NCI-H1092 (cell line): ENCODE measurements around the gene FIGN.

Experiments used
- DNase-seq: peaks from one replicate; lab custom pipeline; 2025; lab: John Stamatoyannopoulos, UW

FIGN gene

DNA sequence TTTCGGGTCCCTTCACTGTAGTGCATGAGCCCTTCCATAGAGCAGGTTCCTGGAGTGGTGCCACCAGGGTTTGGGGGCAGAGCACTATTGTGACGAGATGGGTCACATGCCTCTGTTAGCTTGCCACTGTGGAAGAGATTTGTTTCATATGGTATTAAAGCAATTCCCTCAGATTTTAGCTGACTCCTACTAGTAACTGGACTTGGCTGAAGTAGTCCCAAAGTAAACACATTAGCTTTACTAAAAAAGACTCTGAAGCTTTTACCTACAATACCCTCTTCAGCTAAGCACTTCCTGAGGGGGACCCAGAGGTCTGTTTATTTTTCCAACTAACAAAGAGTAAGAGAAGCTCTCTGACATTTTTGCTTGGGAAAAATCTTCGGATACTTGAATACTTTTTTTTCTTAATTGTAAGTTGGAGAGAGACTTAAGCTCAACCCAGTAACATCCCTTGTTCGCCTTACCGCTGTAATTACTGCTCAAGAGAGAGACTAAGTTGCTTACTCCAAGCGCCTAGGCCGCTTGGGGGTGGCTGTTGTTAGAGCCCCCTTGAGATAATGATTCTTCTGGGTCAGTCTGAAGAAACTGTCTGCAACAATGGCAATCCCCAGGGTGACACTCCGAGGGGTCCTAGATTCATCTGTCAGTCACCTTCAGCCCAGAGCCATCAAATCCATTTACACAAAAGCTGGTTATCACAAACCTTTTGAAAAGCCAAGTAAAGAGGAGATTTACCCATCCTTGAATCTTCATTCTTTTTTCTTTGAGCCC lies 177.4 kb downstream of the FIGN start:
- peak; percentile 1 for DNase-seq

DNA sequence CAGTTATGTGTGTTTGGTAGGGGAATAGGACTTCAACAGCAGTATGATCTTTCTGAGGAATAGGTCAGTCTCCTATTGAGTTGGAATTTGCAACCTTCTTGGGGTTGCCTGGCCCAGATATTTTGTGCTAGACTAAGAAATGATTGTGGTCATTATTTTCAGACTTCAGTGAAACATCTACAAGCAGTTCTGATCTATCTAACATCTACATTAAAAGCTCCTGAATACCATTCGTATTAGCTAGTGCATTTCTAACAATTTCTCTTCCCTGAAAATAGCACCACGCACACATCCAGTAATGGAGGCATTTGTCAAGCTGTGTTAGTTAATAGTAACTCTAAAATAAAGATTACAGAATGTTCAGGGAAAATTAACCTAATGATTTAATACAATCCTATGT lies 179.3 kb downstream of the FIGN start:
- no peak for DNase-seq

DNA sequence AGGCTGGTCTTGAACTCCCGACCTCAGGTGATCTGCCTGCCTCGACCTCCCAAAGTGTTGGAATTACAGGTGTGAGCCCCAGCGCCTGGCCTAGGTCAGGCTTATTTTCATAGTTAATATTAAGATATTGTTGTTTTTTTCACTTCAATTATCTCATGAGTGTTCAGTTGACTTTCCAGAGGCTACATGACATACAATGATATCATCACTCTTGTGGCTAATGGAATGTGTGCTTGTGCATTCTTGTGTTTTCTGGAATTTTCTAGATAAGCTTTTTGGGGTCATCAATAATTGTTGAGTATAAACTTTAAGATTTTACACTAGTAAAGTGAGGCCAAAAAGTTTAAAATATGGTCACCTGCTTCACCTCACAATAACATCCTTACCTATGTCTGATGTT lies 180.9 kb downstream of the FIGN start:
- no peak for DNase-seq

DNA sequence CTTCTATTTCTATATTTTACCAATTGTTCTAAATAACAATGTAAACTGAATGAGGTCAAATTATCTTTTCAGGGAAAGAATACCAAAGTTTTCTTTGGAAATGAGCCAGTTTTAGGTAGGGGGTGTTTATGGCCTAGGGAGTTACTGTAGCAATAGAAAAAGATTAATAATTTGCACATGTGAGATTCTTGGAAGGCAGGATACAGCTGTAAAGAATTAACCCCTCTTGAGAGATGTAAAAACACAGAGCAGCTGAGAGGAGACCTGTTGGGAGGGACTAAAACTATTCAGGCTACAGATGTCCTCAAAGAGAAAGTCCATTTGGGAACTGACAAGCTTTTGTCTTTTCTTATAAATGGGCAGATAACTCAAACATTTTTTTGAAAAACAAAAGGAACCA lies 182.2 kb downstream of the FIGN start:
- no peak for DNase-seq

DNA sequence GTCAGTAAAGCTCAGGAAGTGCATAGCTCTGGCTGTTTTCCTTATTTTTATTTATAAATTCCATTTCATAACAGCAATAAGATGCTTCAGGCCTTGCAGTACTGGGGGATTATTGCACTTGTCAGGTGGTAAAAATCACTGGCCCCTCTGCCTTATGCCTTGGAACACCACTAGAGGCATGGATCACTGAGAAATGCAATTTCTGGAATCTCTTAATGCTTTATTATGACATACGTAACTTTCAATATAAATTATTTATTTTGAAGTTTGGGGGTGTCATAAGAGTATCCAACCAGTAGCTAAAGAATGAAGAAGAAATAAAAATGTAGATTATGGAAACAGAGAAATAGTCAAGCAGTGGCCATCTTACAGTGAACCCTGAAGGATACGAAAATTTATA lies 183.1 kb downstream of the FIGN start:
- no peak for DNase-seq

DNA sequence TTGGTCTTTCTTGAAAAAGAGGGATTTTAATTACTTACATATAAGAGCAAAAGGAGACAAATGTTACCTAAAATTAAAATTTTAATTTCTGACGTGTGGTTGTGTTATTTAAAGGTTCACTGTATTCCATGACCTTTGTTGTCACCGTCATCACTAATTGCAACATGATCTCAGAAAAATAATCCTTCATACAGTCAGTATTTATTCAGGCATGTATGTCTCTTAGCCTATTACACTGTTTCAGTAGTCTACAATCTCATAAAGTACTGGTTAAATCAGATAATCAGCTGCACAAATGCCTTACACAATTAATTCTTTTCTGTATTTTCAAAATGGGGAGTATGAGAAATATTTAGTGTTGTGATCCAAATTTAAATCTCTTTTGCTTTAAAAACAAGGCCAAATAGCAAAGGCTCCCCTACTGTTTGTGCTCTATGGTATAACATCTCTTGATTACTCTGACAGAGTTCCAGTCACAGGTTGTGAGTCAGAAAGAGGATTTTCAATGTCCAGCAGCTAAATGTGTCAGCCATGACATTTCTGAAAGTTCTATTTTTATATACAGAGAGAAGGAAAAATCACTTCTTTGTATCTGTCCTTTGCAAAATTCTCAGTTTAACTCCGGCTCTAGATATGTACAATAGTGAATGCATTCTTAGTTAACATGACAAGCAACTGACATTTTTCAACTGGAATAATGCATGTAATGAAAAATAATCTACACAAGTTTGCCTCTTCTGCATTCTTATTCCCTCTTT lies 184.0 kb downstream of the FIGN start:
- DNase-seq, result no peak

DNA sequence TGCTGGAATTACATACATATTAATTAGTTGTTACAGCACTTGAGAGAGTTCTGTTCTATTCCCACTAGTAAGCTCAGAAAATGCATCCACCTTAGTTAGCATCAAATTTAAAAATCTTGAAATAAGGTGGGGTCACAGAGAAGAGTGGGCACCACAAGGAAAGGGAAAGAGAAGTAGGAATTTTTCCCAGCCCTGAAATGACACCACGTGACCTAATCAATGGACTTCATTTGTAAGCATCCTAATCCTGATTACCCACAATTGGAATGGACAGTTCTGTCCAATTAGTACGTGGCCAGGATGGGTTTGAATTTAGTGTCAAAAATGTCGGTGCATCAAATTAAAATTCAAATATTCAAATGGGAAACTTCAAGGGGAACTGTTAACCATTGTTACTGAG lies 186.8 kb downstream of the FIGN start:
- DNase-seq, result no peak
